ENCODE data around the gene SRSF12.
"Not testable (repeated sequence)": the region's sequence is repeated elsewhere in the genome, so short reads cannot be mapped to it uniquely, and the experiment has no call there.

The SRSF12 gene

GRCh38 chr6:89069536-89070163, 48.2 kb downstream of the SRSF12 start:
- DNase-seq = no peak

GRCh38 chr6:89068695-89069094, 49.2 kb downstream of the SRSF12 start:
- no peak for DNase-seq

- no peak for DNase-seq
Measured at GRCh38 chr6:89067796-89068195, 50.1 kb downstream of the SRSF12 start.

- DNase-seq = no peak
Measured at GRCh38 chr6:89066940-89067646, 50.8 kb downstream of the SRSF12 start.

GRCh38 chr6:89066121-89066520, 51.8 kb downstream of the SRSF12 start:
- DNase-seq = not testable (repeated sequence)

GRCh38 chr6:89064931-89065330, 52.9 kb downstream of the SRSF12 start:
- not testable (repeated sequence) for DNase-seq

- no peak for DNase-seq
Measured at GRCh38 chr6:89063881-89064280, 54.0 kb downstream of the SRSF12 start.

GRCh38 chr6:89059227-89059626, 58.6 kb downstream of the SRSF12 start:
- no peak for DNase-seq

GRCh38 chr6:89058627-89059026, 59.2 kb downstream of the SRSF12 start:
- no peak for DNase-seq

- no peak for DNase-seq
Measured at GRCh38 chr6:89057759-89058158, 60.1 kb downstream of the SRSF12 start.

- DNase-seq = no peak
Measured at GRCh38 chr6:89054208-89054607, 63.7 kb downstream of the SRSF12 start.

GRCh38 chr6:89051676-89052075, 66.2 kb downstream of the SRSF12 start:
- no peak for DNase-seq

GRCh38 chr6:89050697-89051096, 67.2 kb downstream of the SRSF12 start:
- no peak for DNase-seq

- no peak for DNase-seq
Measured at GRCh38 chr6:89050155-89050554, 67.7 kb downstream of the SRSF12 start.

GRCh38 chr6:89048985-89049384, 68.9 kb downstream of the SRSF12 start:
- DNase-seq = no peak

GRCh38 chr6:89048288-89048923, 69.5 kb downstream of the SRSF12 start:
- DNase-seq = no peak

GRCh38 chr6:89047473-89047872, 70.4 kb downstream of the SRSF12 start:
- no peak for DNase-seq

Data from effector CD4-positive, alpha-beta T cell (primary cell).